ENCODE measurements around the gene SCN3A. TPM values are rescaled to one million over a fixed set of nuclear protein-coding genes. Genes with fewer than 3 reads are reported as not detected.
A peak's percentile ranks its signal among the peaks of the same experiment; 100 is the strongest.

SCN3A gene
- total RNA-seq: not detected in 2 replicates
- long read RNA-seq: 0 reads

DNA sequence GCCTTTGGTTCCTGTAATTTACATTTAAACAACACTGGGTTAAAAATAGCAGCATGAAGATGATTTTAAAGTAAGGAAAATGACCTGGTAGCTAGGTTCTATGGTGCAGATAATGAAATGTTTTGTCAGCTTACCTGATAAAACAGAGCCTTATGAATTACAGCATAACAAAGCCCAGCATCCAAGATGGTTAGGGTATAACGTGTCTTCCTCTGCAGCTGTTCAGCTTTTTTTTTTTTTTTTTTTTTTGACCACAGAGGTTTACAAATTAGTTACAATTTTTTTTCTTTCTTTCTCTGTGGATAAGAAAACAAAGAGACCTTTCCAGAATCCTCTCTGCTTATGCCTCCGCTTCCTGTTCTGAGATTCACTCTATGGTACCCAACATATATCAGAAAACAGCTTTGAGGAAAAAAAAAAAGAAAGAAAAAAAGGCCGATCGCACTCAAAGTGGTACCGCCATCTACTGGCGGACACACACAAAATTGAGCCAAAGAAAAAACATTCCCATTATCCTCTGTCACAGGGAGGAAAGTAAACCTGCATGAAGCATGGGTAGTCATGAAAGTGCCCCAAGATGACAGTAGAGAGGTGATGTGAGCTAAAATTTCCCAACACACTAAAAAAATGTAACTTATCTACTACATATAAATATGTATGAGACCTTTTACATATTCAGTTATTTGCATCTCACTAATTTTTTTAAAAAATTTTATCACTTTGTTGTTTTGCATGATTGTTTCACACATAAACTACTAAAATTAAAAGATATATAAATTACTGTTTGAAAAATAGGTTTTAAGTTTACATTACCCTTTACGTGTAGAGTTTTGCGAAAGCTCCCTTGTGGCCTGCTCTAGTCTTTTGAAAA is at the start of gene SCN3A:
Gene SCN3A (minus strand): TSS at position 362 of the 871 bp plus-strand sequence. CDS start 27,656 bp downstream, outside the sequence.
- TF ChIP-seq, protein P1, sequence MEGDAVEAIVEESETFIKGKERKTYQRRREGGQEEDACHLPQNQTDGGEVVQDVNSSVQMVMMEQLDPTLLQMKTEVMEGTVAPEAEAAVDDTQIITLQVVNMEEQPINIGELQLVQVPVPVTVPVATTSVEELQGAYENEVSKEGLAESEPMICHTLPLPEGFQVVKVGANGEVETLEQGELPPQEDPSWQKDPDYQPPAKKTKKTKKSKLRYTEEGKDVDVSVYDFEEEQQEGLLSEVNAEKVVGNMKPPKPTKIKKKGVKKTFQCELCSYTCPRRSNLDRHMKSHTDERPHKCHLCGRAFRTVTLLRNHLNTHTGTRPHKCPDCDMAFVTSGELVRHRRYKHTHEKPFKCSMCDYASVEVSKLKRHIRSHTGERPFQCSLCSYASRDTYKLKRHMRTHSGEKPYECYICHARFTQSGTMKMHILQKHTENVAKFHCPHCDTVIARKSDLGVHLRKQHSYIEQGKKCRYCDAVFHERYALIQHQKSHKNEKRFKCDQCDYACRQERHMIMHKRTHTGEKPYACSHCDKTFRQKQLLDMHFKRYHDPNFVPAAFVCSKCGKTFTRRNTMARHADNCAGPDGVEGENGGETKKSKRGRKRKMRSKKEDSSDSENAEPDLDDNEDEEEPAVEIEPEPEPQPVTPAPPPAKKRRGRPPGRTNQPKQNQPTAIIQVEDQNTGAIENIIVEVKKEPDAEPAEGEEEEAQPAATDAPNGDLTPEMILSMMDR (IDR thresholded peaks at IDR 0.05): peak; percentile 84
- Mint-ChIP-seq H3K9me3 (ENCODE audit: unreplicated experiment) (no peaks in the 10 kb centered on the region), H3K27ac (ENCODE audit: unreplicated experiment) (no peak within 1 kb of the TSS), H3K4me1 (ENCODE audit: unreplicated experiment) (peaks cover 3% of the 10 kb centered on the region), H3K27me3 (ENCODE audit: unreplicated experiment) (peaks cover 28% of the 10 kb centered on the region), H3K36me3 (ENCODE audit: unreplicated experiment) (no peaks in the 10 kb centered on the region), H3K4me3 (ENCODE audit: unreplicated experiment) (no peak within 1 kb of the TSS)
- DNase-seq (ENCODE audit: extremely low spot score, unreplicated experiment): no peak

DNA sequence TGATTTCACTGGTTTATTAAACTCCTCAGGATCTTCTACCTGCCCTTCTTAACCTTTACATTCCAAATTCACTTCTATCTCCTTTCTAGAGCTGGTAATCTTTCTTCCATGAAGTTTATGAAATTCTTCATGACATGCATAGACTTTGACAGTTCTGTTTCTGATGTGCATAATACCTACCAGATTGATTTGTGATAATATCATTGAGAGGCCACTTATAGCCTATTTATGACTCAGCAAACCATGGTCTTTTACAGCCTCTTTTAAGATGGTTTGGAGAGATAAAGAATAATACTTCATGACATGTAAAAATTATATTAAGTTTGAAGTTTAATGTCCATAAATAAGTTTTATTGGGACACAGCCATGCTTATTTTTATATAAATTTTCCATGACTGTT is 49.3 kb upstream of the SCN3A start:
- H3K4me3 Mint-ChIP-seq (ENCODE audit: unreplicated experiment): no peak overlapping the region
- no peaks in the 10 kb centered on the region for H3K9me3 Mint-ChIP-seq (ENCODE audit: unreplicated experiment)
- H3K27me3 Mint-ChIP-seq (ENCODE audit: unreplicated experiment): peaks cover 14% of the 10 kb centered on the region
- no peaks in the 10 kb centered on the region for H3K4me1 Mint-ChIP-seq (ENCODE audit: unreplicated experiment)
- H3K27ac Mint-ChIP-seq (ENCODE audit: unreplicated experiment): no peak overlapping the region
- TF ChIP-seq, protein P1 (IDR thresholded peaks at IDR 0.05): no peak
- no peak for DNase-seq (ENCODE audit: extremely low spot score, unreplicated experiment)
- no peaks in the 10 kb centered on the region for H3K36me3 Mint-ChIP-seq (ENCODE audit: unreplicated experiment)

DNA sequence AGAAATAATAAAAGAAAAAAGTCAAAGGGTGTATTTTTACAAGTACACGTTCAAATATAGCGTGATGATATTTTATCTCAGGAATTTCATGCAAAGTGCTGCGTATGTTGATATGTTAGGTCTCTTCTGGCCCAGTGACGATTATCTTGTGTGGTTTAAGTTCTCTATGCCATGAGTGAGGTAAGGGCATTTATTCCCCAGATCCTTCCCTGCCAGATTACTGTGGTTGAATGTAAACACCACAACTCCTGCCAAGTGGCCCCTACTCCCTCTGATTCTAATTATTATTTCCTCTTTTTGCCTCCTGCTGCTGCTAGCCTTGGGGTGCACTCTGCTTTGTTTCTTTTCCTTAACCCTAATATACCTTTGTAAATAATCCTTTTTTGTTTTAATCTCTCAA is 47.5 kb upstream of the SCN3A start:
- Mint-ChIP-seq H3K4me1 (ENCODE audit: unreplicated experiment) (no peaks in the 10 kb centered on the region), H3K27ac (ENCODE audit: unreplicated experiment) (no peak overlapping the region), H3K9me3 (ENCODE audit: unreplicated experiment) (no peaks in the 10 kb centered on the region), H3K36me3 (ENCODE audit: unreplicated experiment) (no peaks in the 10 kb centered on the region), H3K27me3 (ENCODE audit: unreplicated experiment) (peaks cover 11% of the 10 kb centered on the region), H3K4me3 (ENCODE audit: unreplicated experiment) (no peak overlapping the region)
- TF ChIP-seq, protein P1 (IDR thresholded peaks at IDR 0.05): no peak
- no peak for DNase-seq (ENCODE audit: extremely low spot score, unreplicated experiment)

DNA sequence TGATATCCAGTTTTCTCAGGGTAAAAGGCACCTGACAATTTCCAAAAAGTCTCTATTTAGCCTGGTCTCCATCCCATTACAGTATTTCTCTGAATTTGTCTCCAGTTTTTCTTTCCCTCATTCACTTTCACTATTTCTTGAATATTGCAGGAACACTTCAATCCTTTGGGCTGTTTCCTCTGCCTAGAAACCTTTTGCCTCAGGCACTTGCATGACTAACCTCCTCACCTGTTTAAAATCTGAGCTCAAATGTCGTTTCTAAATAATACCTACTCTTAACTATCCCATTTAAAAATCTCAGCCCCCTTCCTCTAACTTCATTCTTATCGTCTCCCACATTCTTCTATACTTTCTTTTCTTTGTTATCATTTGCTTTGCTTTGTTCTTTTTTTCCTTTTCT is 44.4 kb upstream of the SCN3A start:
- no peak overlapping the region for H3K4me3 Mint-ChIP-seq (ENCODE audit: unreplicated experiment)
- TF ChIP-seq, protein P1 (IDR thresholded peaks at IDR 0.05): no peak
- peaks cover 16% of the 10 kb centered on the region for H3K27me3 Mint-ChIP-seq (ENCODE audit: unreplicated experiment)
- no peak for DNase-seq (ENCODE audit: extremely low spot score, unreplicated experiment)
- H3K4me1 Mint-ChIP-seq (ENCODE audit: unreplicated experiment): no peaks in the 10 kb centered on the region
- H3K27ac Mint-ChIP-seq (ENCODE audit: unreplicated experiment): no peak overlapping the region
- H3K9me3 Mint-ChIP-seq (ENCODE audit: unreplicated experiment): no peaks in the 10 kb centered on the region
- H3K36me3 Mint-ChIP-seq (ENCODE audit: unreplicated experiment): no peaks in the 10 kb centered on the region

DNA sequence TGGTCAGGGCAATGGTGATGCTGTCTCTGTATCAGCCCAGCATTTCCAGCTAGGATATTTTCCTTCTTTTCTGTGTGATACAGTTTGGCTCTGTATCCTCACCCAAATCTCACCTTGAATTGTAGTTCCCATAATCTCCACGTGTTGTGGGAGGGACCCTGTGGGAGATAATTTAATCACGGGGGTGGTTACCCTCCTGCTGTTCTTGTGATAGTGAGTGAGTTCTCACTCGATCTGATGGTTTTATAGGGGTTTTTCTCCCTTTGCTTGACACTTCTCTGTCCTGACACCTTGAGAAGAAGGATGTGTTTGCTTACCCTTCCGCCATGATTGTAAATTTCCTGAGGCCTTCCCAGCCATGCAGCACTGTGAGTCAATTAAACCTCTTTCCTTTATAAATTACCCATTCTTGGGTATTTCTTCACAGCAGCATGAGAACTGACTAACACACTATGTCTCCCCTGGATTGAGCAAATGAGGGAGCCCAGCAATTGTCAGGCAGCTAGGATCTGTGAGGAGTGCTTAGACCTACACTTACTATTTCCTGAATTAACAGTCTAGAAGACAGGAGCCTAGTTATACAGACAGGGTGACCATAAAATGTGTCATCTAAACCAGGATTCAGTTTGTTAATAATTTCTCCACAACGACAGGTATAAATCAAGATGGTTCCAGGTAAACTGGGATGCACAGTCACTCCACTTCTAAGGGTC is 41.4 kb upstream of the SCN3A start:
- DNase-seq (ENCODE audit: extremely low spot score, unreplicated experiment): no peak
- no peaks in the 10 kb centered on the region for H3K9me3 Mint-ChIP-seq (ENCODE audit: unreplicated experiment)
- H3K36me3 Mint-ChIP-seq (ENCODE audit: unreplicated experiment): no peaks in the 10 kb centered on the region
- no peak overlapping the region for H3K27ac Mint-ChIP-seq (ENCODE audit: unreplicated experiment)
- H3K4me3 Mint-ChIP-seq (ENCODE audit: unreplicated experiment): no peak overlapping the region
- H3K4me1 Mint-ChIP-seq (ENCODE audit: unreplicated experiment): no peaks in the 10 kb centered on the region
- TF ChIP-seq, protein P1 (IDR thresholded peaks at IDR 0.05): no peak
- H3K27me3 Mint-ChIP-seq (ENCODE audit: unreplicated experiment): peaks cover 14% of the 10 kb centered on the region

All from osteocyte (in vitro differentiated cells).